Measurements from ENCODE around the gene MFGE8. TPM values are rescaled to one million over a fixed set of nuclear protein-coding genes. Genes with fewer than 3 reads are reported as not detected.

The MFGE8 gene
- total and polyA plus RNA-seq, 4 donors = 78.6 to 135 (median 96.1) TPM

GRCh38 chr15:88902221-88902835, 10.9 kb downstream of the MFGE8 start:
- Histone ChIP-seq H3K27ac (ENCODE audit: low read depth in 1 of 2, low read length in 1 of 2) (no peak overlapping the region), H3K36me3 (ENCODE audit: control insufficient read depth in 4 of 4, insufficient read depth in 4 of 4, low read length in 4 of 4) (peaks cover 0 to 26% (median 19%) of the 10 kb centered on the region in 4 donors), H3K9me3 (ENCODE audit: control insufficient read depth in 4 of 4, insufficient read depth in 3 of 4, low read length in 3 of 4) (peaks cover 0 to 4% (median 0%) of the 10 kb centered on the region in 4 donors), H3K4me1 (ENCODE audit: control insufficient read depth in 5 of 5, insufficient read depth in 5 of 5, low read length in 5 of 5) (peaks cover 0 to 6% (median 6%) of the 10 kb centered on the region in 5 donors), H3K9ac (ENCODE audit: insufficient read depth in 1 of 2, low read length in 2 of 2) (no peak overlapping the region), H3K27me3 (ENCODE audit: control insufficient read depth in 3 of 3, insufficient read depth in 3 of 3, low read length in 2 of 3) (no peaks in the 10 kb centered on the region), H3K4me3 (no peak overlapping the region)
- 82 to 94% methylated on average over 6 of the region's 6 CpGs for WGBS, 2 donors
- DNase-seq (no peak), ATAC-seq (ENCODE audit: insufficient read depth, low FRiP score) (no peak)
- no peak for TF ChIP-seq CTCF (IDR thresholded peaks at IDR 0.05; ENCODE audit: control extremely low read depth, extremely low read depth)

DNA sequence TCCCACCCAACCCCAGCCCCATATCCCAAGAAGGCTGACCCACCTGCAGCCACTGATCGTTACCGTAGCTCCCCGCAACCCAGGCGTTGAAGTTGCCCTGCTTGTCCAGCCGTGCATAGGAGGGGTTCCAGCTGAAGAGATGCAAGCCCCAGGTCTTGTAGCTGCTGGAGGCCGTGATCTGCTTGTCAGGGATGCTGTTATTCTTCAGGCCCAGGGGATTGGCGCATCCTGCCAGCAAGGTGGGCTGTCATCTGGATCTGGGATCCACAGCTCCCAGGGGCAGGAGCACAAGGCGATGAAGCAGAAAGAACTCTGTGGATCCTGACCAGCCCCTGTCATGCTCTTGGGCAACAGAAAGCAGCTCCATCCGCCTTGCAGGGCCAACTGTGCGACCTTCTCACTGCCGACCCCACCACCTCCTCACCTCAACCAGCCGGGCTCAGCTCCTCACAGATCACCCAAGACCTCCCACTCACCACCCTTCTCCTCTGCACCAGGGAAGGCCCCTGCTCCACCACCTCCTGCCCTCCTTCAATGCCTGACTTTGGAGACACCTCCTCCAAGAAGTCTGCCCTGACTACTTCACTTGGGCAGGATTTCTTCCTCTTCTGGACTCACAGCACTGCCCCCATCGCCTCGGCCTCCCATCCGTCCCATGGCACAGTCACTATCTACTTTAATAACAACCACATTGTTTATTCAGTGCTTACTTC, 11.5 kb downstream of the MFGE8 start:
- 95 to 98% methylated on average over 15 of the region's 15 CpGs for WGBS, 2 donors
- no peak overlapping the region for H3K9ac ChIP-seq (ENCODE audit: insufficient read depth in 1 of 2, low read length in 2 of 2)
- peaks cover 0 to 25% (median 19%) of the 10 kb centered on the region in 4 donors for H3K36me3 ChIP-seq (ENCODE audit: control insufficient read depth in 4 of 4, insufficient read depth in 4 of 4, low read length in 4 of 4)
- ATAC-seq (ENCODE audit: insufficient read depth, low FRiP score) (no peak), DNase-seq (no peak)
- H3K9me3 ChIP-seq (ENCODE audit: control insufficient read depth in 4 of 4, insufficient read depth in 3 of 4, low read length in 3 of 4) = peaks cover 0 to 4% (median 0%) of the 10 kb centered on the region in 4 donors
- H3K27ac ChIP-seq (ENCODE audit: low read depth in 1 of 2, low read length in 1 of 2) = no peak overlapping the region
- H3K4me1 ChIP-seq (ENCODE audit: control insufficient read depth in 5 of 5, insufficient read depth in 5 of 5, low read length in 5 of 5) = peaks cover 3 to 13% (median 11%) of the 10 kb centered on the region in 5 donors
- no peak for TF ChIP-seq CTCF (IDR thresholded peaks at IDR 0.05; ENCODE audit: control extremely low read depth, extremely low read depth)
- H3K27me3 ChIP-seq (ENCODE audit: control insufficient read depth in 3 of 3, insufficient read depth in 3 of 3, low read length in 2 of 3) = no peaks in the 10 kb centered on the region
- H3K4me3 ChIP-seq = no peak overlapping the region

- no peak for DNase-seq
- TF ChIP-seq CTCF (IDR thresholded peaks at IDR 0.05; ENCODE audit: control extremely low read depth, extremely low read depth) = no peak
- Histone ChIP-seq H3K27me3 (ENCODE audit: control insufficient read depth in 3 of 3, insufficient read depth in 3 of 3, low read length in 2 of 3) (no peaks in the 10 kb centered on the region), H3K4me1 (ENCODE audit: control insufficient read depth in 5 of 5, insufficient read depth in 5 of 5, low read length in 5 of 5) (peaks cover 3 to 15% (median 14%) of the 10 kb centered on the region in 5 donors), H3K4me3 (no peak overlapping the region), H3K27ac (ENCODE audit: low read depth in 1 of 2, low read length in 1 of 2) (peak overlapping the region in 1 of 2 donors; percentile 27), H3K9ac (ENCODE audit: insufficient read depth in 1 of 2, low read length in 2 of 2) (no peak overlapping the region), H3K9me3 (ENCODE audit: control insufficient read depth in 4 of 4, insufficient read depth in 3 of 4, low read length in 3 of 4) (peaks cover 0 to 4% (median 0%) of the 10 kb centered on the region in 4 donors), H3K36me3 (ENCODE audit: control insufficient read depth in 4 of 4, insufficient read depth in 4 of 4, low read length in 4 of 4) (peaks cover 0 to 20% (median 17%) of the 10 kb centered on the region in 4 donors)
- ATAC-seq (ENCODE audit: insufficient read depth, low FRiP score) = no peak
- WGBS, 2 donors = 90 to 94% methylated on average over 5 of the region's 5 CpGs
Observed at GRCh38 chr15:88900982-88901418, 12.2 kb downstream of the MFGE8 start.
